A673 (cell line): ENCODE data around the gene CFAP298.

Experiments
- CTCF ChIP-seq: fragments of 300-800, 200-600 bp; sonication (generic); conservative IDR thresholded peaks from 2 replicates; pipeline ENCODE4 v1.5.1; 2017; ENCODE audit warnings: low read depth, mild to moderate bottlenecking, antibody characterized with exemption, low read length, moderate library complexity, mixed read lengths
- EZH2 ChIP-seq: fragments of 200-600 bp; sonication (generic); IDR thresholded peaks from 2 replicates; pipeline ENCODE4 v1.6.1; 2017; ENCODE audit warnings: borderline replicate concordance, low read depth, mild to moderate bottlenecking, mixed read lengths, antibody characterized with exemption, low read length; ENCODE audit not compliant: poor library complexity, severe bottlenecking

- TF ChIP-seq CTCF (no peak), EZH2 (no peak)
Measured at GRCh38 chr21:32560896-32561295, 51.3 kb downstream of the CFAP298 start.
